ENCODE data around the gene MCM3AP. TPM values are rescaled to one million over a fixed set of nuclear protein-coding genes. Genes with fewer than 3 reads are reported as not detected.

The MCM3AP gene
- total RNA-seq, 2 experiments from 2014 or later, result 109 to 166 TPM

GRCh38 chr21:46214478-46215340 is 70.7 kb downstream of the MCM3AP start:
- H3K27ac ChIP-seq (ENCODE audit: low read depth, low read length, poor library complexity, severe bottlenecking), result no peak overlapping the region
- no peaks in the 10 kb centered on the region for H3K9me2 ChIP-seq (ENCODE audit: insufficient read depth, low read length)
- TF ChIP-seq, protein P1, sequence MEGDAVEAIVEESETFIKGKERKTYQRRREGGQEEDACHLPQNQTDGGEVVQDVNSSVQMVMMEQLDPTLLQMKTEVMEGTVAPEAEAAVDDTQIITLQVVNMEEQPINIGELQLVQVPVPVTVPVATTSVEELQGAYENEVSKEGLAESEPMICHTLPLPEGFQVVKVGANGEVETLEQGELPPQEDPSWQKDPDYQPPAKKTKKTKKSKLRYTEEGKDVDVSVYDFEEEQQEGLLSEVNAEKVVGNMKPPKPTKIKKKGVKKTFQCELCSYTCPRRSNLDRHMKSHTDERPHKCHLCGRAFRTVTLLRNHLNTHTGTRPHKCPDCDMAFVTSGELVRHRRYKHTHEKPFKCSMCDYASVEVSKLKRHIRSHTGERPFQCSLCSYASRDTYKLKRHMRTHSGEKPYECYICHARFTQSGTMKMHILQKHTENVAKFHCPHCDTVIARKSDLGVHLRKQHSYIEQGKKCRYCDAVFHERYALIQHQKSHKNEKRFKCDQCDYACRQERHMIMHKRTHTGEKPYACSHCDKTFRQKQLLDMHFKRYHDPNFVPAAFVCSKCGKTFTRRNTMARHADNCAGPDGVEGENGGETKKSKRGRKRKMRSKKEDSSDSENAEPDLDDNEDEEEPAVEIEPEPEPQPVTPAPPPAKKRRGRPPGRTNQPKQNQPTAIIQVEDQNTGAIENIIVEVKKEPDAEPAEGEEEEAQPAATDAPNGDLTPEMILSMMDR (conservative IDR thresholded peaks at IDR 0.05; ENCODE audit: low read length), result no peak
- TF ChIP-seq EZH2phosphoT487 (IDR thresholded peaks at IDR 0.05; ENCODE audit: borderline replicate concordance, low read depth, low read length), result no peak
- ChIA-PET POLR2A (no interaction called here), CTCF (ENCODE audit: unreplicated experiment) (no interaction called here)
- intact Hi-C loops (cut with micrococcal nuclease; ENCODE audit: unreplicated experiment), result no loop called here
- no peak for DNase-seq (ENCODE audit: low spot score)
- H3K4me1 ChIP-seq (ENCODE audit: insufficient read depth, low read length, poor library complexity, severe bottlenecking), result no peaks in the 10 kb centered on the region
- H3K36me3 ChIP-seq (ENCODE audit: insufficient read depth, low read length), result peaks cover 9% of the 10 kb centered on the region; the same call in 1 of the 2 replicates
- H2AFZ ChIP-seq (ENCODE audit: low read length), result no peak overlapping the region
- H3K4me2 ChIP-seq (ENCODE audit: low read length), result no peak overlapping the region
- H3K79me2 ChIP-seq (ENCODE audit: insufficient read depth, low read depth, low read length), result no peaks in the 10 kb centered on the region
- H3K9me3 ChIP-seq (ENCODE audit: low read length), result no peaks in the 10 kb centered on the region
- BruUV-seq (replicated peaks), result no TSS peak
- no peak overlapping the region for H3K4me3 ChIP-seq (ENCODE audit: low read depth, low read length, poor library complexity, severe bottlenecking)
- no peaks in the 10 kb centered on the region for H4K20me1 ChIP-seq (ENCODE audit: insufficient read depth, low read length)

DNA sequence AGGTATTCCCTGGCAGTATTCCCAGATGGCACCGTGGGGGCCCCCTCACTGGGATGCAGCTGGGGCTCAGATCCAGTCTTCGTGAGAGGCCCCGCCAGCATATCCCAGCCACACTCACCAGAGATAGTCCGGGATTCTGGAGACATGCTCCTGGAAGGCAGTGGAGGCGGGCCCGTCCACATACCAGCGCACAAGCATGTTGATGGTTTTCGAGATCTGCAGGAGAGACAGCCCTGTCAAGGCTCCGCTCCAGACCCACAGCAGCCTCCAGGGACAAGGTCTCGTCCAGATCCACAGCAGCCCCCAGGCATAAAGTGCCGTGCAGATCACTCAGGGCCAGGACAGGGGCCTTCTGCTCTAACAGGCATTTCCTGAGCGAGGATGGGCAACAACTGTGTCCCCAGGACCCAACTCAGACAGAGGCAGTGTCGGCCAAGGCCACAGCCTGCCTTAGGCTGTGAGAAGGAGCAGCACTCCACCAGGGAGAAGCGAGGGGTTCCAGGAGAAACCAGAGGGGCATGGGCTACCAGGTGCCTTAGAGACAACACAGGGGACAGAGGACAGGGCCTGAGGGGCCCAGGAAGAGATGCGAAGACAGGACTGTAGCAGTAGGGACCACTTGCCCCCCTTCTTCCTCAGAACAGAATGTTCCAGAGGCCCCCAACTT is 71.7 kb downstream of the MCM3AP start:
- H3K36me3 ChIP-seq (ENCODE audit: insufficient read depth, low read length), result peaks cover 4% of the 10 kb centered on the region; the same call in 1 of the 2 replicates
- no peak overlapping the region for H3K27ac ChIP-seq (ENCODE audit: low read depth, low read length, poor library complexity, severe bottlenecking)
- BruUV-seq (replicated peaks), result no TSS peak
- DNase-seq (ENCODE audit: low spot score), result no peak
- H3K9me2 ChIP-seq (ENCODE audit: insufficient read depth, low read length), result no peaks in the 10 kb centered on the region
- no peaks in the 10 kb centered on the region for H3K9me3 ChIP-seq (ENCODE audit: low read length)
- intact Hi-C loops (cut with micrococcal nuclease; ENCODE audit: unreplicated experiment), result no loop called here
- CTCF ChIA-PET (ENCODE audit: unreplicated experiment), result no interaction called here
- no peak for TF ChIP-seq EZH2phosphoT487 (IDR thresholded peaks at IDR 0.05; ENCODE audit: borderline replicate concordance, low read depth, low read length)
- TF ChIP-seq, protein P1 (conservative IDR thresholded peaks at IDR 0.05; ENCODE audit: low read length), result no peak
- no peak overlapping the region for H2AFZ ChIP-seq (ENCODE audit: low read length)
- H3K4me1 ChIP-seq (ENCODE audit: insufficient read depth, low read length, poor library complexity, severe bottlenecking), result no peaks in the 10 kb centered on the region
- H4K20me1 ChIP-seq (ENCODE audit: insufficient read depth, low read length), result no peaks in the 10 kb centered on the region
- no peaks in the 10 kb centered on the region for H3K79me2 ChIP-seq (ENCODE audit: insufficient read depth, low read depth, low read length)
- POLR2A ChIA-PET, result no interaction called here
- H3K4me3 ChIP-seq (ENCODE audit: low read depth, low read length, poor library complexity, severe bottlenecking), result no peak overlapping the region
- H3K4me2 ChIP-seq (ENCODE audit: low read length), result no peak overlapping the region

All from OCI-LY7 (cell line).